ENCODE measurements around the gene ABCC4. TPM values are rescaled to one million over a fixed set of nuclear protein-coding genes. Genes with fewer than 3 reads are reported as not detected.

Gene ABCC4
- total RNA-seq, 1 donor from 2014 or later: 1.7 TPM

DNA sequence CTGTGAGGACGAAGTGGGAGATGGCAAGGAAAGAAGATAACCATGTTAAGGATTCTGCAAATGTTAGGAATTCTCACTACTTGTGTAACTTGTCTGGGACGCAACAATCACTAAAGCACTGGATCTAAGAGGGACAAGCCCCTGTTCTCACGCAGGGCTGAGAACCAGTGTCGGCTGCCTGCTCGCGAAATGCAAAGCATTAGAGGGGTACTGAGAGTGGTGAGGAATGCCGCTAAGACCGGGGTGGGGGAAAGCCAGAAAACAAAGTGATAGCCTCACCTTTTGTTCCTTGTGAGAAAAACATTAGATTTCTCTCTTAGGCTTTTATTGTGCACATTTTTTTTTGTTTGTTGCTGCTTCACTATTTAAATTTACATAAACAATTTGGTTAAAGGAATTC is 241.9 kb downstream of the ABCC4 start:
- H3K36me3 Mint-ChIP-seq (ENCODE audit: unreplicated experiment): no peaks in the 10 kb centered on the region
- H3K4me3 Mint-ChIP-seq (ENCODE audit: unreplicated experiment): no peak overlapping the region
- H3K27me3 Mint-ChIP-seq (ENCODE audit: unreplicated experiment): no peaks in the 10 kb centered on the region
- no peaks in the 10 kb centered on the region for H3K4me1 Mint-ChIP-seq (ENCODE audit: low read depth, unreplicated experiment)
- no peak for DNase-seq
- TF ChIP-seq, protein P1, sequence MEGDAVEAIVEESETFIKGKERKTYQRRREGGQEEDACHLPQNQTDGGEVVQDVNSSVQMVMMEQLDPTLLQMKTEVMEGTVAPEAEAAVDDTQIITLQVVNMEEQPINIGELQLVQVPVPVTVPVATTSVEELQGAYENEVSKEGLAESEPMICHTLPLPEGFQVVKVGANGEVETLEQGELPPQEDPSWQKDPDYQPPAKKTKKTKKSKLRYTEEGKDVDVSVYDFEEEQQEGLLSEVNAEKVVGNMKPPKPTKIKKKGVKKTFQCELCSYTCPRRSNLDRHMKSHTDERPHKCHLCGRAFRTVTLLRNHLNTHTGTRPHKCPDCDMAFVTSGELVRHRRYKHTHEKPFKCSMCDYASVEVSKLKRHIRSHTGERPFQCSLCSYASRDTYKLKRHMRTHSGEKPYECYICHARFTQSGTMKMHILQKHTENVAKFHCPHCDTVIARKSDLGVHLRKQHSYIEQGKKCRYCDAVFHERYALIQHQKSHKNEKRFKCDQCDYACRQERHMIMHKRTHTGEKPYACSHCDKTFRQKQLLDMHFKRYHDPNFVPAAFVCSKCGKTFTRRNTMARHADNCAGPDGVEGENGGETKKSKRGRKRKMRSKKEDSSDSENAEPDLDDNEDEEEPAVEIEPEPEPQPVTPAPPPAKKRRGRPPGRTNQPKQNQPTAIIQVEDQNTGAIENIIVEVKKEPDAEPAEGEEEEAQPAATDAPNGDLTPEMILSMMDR (IDR thresholded peaks at IDR 0.05; ENCODE audit: partially characterized antibody, unreplicated experiment): no peak
- no peaks in the 10 kb centered on the region for H3K9me3 Mint-ChIP-seq (ENCODE audit: unreplicated experiment)
- H3K27ac Mint-ChIP-seq (ENCODE audit: unreplicated experiment): no peak overlapping the region

DNA sequence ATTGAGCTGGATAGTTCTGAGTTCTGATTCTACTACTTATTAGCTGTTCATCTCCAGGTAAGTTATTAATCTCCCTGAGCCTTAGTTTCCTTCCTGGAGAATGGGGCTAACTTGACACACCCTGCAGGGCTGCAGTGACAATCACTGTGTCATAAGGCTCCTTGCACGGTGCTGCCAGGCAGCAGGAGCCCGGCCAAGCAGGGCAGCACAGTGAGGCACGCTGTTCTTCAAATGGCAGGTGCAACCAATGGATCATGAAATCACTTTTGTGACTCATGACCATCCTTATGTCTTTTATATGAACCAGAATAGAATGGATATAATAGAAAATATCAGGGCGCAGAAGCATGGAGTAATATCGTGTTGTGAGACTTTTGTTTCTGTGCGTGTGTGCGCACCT is 242.6 kb downstream of the ABCC4 start:
- TF ChIP-seq, protein P1 (IDR thresholded peaks at IDR 0.05; ENCODE audit: partially characterized antibody, unreplicated experiment): no peak
- H3K27me3 Mint-ChIP-seq (ENCODE audit: unreplicated experiment): no peaks in the 10 kb centered on the region
- no peaks in the 10 kb centered on the region for H3K36me3 Mint-ChIP-seq (ENCODE audit: unreplicated experiment)
- H3K9me3 Mint-ChIP-seq (ENCODE audit: unreplicated experiment): no peaks in the 10 kb centered on the region
- no peak for DNase-seq
- no peak overlapping the region for H3K4me3 Mint-ChIP-seq (ENCODE audit: unreplicated experiment)
- H3K27ac Mint-ChIP-seq (ENCODE audit: unreplicated experiment): no peak overlapping the region
- H3K4me1 Mint-ChIP-seq (ENCODE audit: low read depth, unreplicated experiment): no peaks in the 10 kb centered on the region

DNA sequence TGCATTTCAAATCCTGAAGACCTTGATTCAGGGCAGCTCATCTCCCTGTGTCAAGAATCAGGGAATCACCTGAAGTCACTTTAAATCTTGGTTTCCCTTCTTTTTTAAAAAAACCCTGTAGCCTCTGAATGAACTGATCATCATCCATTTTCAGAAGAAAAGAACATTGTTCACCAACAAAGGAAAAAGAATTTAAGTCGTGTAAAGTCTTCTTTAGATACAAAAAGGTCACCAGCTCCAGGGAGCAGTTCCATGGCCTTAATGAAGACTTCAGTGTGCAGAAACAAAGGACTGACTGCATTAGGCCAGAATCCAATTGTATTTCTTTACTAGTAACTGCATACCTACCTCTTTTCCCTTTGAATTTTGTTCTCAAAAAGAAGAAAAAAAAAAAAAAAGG is 245.0 kb downstream of the ABCC4 start:
- Mint-ChIP-seq H3K9me3 (ENCODE audit: unreplicated experiment) (no peaks in the 10 kb centered on the region), H3K4me3 (ENCODE audit: unreplicated experiment) (no peak overlapping the region), H3K27ac (ENCODE audit: unreplicated experiment) (no peak overlapping the region), H3K36me3 (ENCODE audit: unreplicated experiment) (no peaks in the 10 kb centered on the region), H3K4me1 (ENCODE audit: low read depth, unreplicated experiment) (no peaks in the 10 kb centered on the region), H3K27me3 (ENCODE audit: unreplicated experiment) (peaks cover 1% of the 10 kb centered on the region)
- TF ChIP-seq, protein P1 (IDR thresholded peaks at IDR 0.05; ENCODE audit: partially characterized antibody, unreplicated experiment): no peak
- no peak for DNase-seq

DNA sequence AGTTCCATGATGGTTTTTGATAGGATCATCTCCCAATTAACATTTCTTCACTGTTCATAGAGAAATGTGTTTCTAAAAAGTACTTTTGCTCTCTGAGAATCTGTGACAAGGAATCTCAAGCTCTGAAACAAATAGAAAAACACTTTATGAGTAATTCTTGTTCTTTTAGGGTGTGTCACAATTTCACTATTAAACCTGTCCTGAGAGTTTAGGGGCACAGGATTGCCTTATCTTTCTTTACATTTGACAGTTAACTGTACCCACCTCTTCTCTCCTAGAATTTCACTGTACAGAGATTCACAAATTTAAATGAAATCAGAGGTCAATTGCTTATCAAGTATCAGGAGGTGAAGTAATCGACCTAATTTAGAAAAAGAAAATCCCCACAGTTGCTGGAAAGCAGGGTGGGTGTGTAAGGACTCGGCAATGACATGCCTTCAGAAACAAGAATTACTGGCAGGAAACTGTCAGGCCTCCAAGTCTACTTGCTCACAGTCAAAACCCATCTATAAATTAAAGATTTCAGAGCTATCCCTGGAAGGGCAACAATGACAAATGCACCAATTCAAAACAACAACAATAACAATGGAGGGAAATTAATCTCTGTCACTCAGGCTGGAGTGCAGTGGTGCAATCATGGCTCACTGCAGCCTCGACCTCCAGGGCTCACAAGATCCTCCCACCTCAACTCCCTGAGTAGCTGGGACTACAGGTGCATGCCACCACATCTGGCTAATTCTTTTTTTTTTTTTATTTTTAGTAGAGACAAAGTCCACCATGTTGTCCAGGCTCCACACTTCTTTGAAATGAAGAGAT is 250.2 kb downstream of the ABCC4 start:
- DNase-seq: no peak
- TF ChIP-seq, protein P1 (IDR thresholded peaks at IDR 0.05; ENCODE audit: partially characterized antibody, unreplicated experiment): no peak
- H3K9me3 Mint-ChIP-seq (ENCODE audit: unreplicated experiment): no peaks in the 10 kb centered on the region
- no peaks in the 10 kb centered on the region for H3K4me1 Mint-ChIP-seq (ENCODE audit: low read depth, unreplicated experiment)
- H3K27me3 Mint-ChIP-seq (ENCODE audit: unreplicated experiment): peaks cover 1% of the 10 kb centered on the region
- no peaks in the 10 kb centered on the region for H3K36me3 Mint-ChIP-seq (ENCODE audit: unreplicated experiment)
- H3K4me3 Mint-ChIP-seq (ENCODE audit: unreplicated experiment): no peak overlapping the region
- no peak overlapping the region for H3K27ac Mint-ChIP-seq (ENCODE audit: unreplicated experiment)

DNA sequence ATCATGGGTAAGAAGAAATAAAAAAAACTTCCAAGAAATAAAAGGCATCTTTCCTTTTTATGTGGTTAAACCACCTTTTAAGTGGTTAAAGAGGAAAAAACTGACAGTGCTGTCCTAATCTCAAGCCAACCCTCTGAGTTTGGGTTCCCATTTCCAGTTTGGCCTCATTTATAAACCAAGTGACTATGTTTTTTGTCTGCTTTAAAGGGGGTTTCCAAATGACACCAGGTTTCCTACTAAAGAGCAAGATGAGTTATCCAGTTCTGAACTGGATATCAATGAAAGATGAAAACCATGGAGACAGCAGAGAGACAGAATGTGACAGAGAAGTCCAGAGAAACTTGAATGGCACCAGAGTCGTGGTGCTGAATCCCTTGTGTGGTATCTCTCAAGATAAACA is 251.5 kb downstream of the ABCC4 start:
- Mint-ChIP-seq H3K27ac (ENCODE audit: unreplicated experiment) (no peak overlapping the region), H3K4me3 (ENCODE audit: unreplicated experiment) (no peak overlapping the region), H3K9me3 (ENCODE audit: unreplicated experiment) (no peaks in the 10 kb centered on the region), H3K27me3 (ENCODE audit: unreplicated experiment) (peaks cover 1% of the 10 kb centered on the region), H3K4me1 (ENCODE audit: low read depth, unreplicated experiment) (no peaks in the 10 kb centered on the region), H3K36me3 (ENCODE audit: unreplicated experiment) (no peaks in the 10 kb centered on the region)
- TF ChIP-seq, protein P1 (IDR thresholded peaks at IDR 0.05; ENCODE audit: partially characterized antibody, unreplicated experiment): no peak
- DNase-seq: no peak

All from glutamatergic neuron (in vitro differentiated cells).